CD4-positive, alpha-beta T cell treated with Interferon gamma for 1 hour (primary cell): Measurements from ENCODE around the gene TCF23.
"Not testable (repeated sequence)": the region's sequence is repeated elsewhere in the genome, so short reads cannot be mapped to it uniquely, and the experiment has no call there.

ENCODE experiments used
- DNase-seq: peaks from one replicate; pipeline ENCODE4 v3.0.0-alpha.2; 2020

Gene TCF23

GRCh38 chr2:27155069-27155520, 6.3 kb downstream of the TCF23 start:
- DNase-seq: no peak

GRCh38 chr2:27158468-27158867, 9.7 kb downstream of the TCF23 start:
- no peak for DNase-seq

GRCh38 chr2:27159271-27159670, 10.5 kb downstream of the TCF23 start:
- no peak for DNase-seq

- no peak for DNase-seq
Observed at GRCh38 chr2:27160191-27160590, 11.4 kb downstream of the TCF23 start.

- no peak for DNase-seq
Observed at GRCh38 chr2:27162151-27163121, 13.6 kb downstream of the TCF23 start.

- no peak for DNase-seq
Observed at GRCh38 chr2:27164960-27165763, 16.4 kb downstream of the TCF23 start.

GRCh38 chr2:27170581-27171337, 22.0 kb downstream of the TCF23 start:
- no peak for DNase-seq

GRCh38 chr2:27171351-27171848, 22.6 kb downstream of the TCF23 start:
- no peak for DNase-seq

- no peak for DNase-seq
Observed at GRCh38 chr2:27174638-27175037, 25.8 kb downstream of the TCF23 start.

GRCh38 chr2:27175330-27175729, 26.5 kb downstream of the TCF23 start:
- DNase-seq: no peak

GRCh38 chr2:27175781-27176180, 27.0 kb downstream of the TCF23 start:
- DNase-seq: not testable (repeated sequence)

- no peak for DNase-seq
Observed at GRCh38 chr2:27177441-27178351, 28.9 kb downstream of the TCF23 start.

- no peak for DNase-seq
Observed at GRCh38 chr2:27178469-27178868, 29.7 kb downstream of the TCF23 start.

- DNase-seq: no peak
Observed at GRCh38 chr2:27179344-27180000, 30.7 kb downstream of the TCF23 start.

- DNase-seq: no peak
Observed at GRCh38 chr2:27182346-27182745, 33.5 kb downstream of the TCF23 start.

- no peak for DNase-seq
Observed at GRCh38 chr2:27184115-27184514, 35.3 kb downstream of the TCF23 start.

GRCh38 chr2:27185331-27186026, 36.7 kb downstream of the TCF23 start:
- DNase-seq: no peak

- DNase-seq: no peak
Observed at GRCh38 chr2:27186613-27187345, 38.0 kb downstream of the TCF23 start.

GRCh38 chr2:27189989-27190388, 41.2 kb downstream of the TCF23 start:
- DNase-seq: no peak
